ENCODE data around the gene CEACAM16.
"Not testable (repeated sequence)": the region's sequence is repeated elsewhere in the genome, so short reads cannot be mapped to it uniquely, and the experiment has no call there.

CEACAM16 gene

GRCh38 chr19:44703336-44704078 lies 4.6 kb downstream of the CEACAM16 start:
- no peak for DNase-seq (ENCODE audit: low spot score)

DNA sequence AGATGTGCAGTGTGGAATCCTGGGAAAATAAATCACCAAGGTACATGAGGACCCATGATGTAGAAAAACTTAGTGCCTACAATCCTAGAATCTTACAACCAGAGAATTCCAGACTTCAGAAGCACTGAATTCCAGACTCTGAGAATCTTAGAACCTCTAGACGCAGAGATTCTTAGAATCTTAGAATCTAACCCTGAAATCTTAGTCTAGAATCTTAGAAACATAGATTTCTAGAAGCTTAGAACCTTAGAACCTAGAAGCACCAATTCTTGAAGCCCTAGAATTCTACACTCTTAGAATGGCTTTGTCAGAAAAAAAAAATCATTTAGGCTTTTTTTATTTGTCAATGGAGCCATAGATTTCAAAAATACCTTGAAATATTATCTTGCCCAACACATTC lies 6.0 kb downstream of the CEACAM16 start:
- no peak for DNase-seq (ENCODE audit: low spot score)

DNA sequence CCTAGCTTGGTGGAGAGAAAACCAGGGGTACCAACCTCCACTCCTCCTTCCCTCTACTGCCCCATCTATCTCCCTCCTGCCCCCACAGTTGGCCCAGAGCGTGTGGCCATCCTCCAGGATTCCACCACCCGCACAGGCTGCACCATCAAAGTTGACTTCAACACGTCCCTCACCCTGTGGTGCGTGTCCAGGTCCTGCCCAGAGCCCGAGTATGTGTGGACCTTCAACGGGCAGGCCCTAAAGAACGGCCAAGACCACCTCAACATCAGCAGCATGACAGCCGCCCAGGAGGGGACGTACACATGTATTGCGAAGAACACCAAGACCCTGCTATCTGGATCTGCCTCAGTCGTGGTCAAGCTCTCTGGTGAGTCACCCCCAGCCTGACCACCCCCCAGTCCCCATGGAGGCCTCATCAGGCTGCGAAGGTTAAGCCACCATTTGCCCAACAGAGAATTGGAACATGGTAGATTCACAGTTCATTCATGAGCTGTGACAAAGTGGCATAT lies 6.6 kb downstream of the CEACAM16 start:
- no peak for DNase-seq (ENCODE audit: low spot score)

- DNase-seq (ENCODE audit: low spot score), result no peak
Observed at GRCh38 chr19:44706506-44707236, 7.7 kb downstream of the CEACAM16 start.

GRCh38 chr19:44707794-44708193 lies 8.8 kb downstream of the CEACAM16 start:
- no peak for DNase-seq (ENCODE audit: low spot score)

GRCh38 chr19:44708940-44709339 lies 10.0 kb downstream of the CEACAM16 start:
- no peak for DNase-seq (ENCODE audit: low spot score)

- not testable (repeated sequence) for DNase-seq (ENCODE audit: low spot score)
Observed at GRCh38 chr19:44709434-44710266, 10.7 kb downstream of the CEACAM16 start.

GRCh38 chr19:44710483-44710882 lies 11.5 kb downstream of the CEACAM16 start:
- DNase-seq (ENCODE audit: low spot score), result no peak

- DNase-seq (ENCODE audit: low spot score), result no peak
Observed at GRCh38 chr19:44712864-44713515, 14.0 kb downstream of the CEACAM16 start.

GRCh38 chr19:44714597-44715169 lies 15.7 kb downstream of the CEACAM16 start:
- no peak for DNase-seq (ENCODE audit: low spot score)

DNA sequence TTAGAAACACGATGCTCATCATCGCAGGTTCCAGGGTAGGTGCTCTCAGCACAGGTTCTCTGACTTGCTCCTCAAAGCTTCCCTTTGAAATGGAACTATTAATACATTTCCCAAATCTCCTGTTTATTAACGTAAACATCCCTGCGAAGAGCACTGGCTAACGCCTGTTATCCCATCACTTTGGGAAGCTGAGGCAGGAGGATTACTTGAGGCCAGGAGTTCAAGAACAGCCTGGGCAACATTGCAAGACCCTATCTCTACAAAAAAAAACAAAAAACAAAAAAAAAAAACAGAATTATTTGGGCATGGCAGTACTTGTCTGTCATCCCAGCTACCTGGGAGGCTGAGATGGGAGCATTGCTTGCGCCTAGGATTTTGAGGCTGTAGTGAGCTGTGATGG lies 18.7 kb downstream of the CEACAM16 start:
- no peak for DNase-seq (ENCODE audit: low spot score)

DNA sequence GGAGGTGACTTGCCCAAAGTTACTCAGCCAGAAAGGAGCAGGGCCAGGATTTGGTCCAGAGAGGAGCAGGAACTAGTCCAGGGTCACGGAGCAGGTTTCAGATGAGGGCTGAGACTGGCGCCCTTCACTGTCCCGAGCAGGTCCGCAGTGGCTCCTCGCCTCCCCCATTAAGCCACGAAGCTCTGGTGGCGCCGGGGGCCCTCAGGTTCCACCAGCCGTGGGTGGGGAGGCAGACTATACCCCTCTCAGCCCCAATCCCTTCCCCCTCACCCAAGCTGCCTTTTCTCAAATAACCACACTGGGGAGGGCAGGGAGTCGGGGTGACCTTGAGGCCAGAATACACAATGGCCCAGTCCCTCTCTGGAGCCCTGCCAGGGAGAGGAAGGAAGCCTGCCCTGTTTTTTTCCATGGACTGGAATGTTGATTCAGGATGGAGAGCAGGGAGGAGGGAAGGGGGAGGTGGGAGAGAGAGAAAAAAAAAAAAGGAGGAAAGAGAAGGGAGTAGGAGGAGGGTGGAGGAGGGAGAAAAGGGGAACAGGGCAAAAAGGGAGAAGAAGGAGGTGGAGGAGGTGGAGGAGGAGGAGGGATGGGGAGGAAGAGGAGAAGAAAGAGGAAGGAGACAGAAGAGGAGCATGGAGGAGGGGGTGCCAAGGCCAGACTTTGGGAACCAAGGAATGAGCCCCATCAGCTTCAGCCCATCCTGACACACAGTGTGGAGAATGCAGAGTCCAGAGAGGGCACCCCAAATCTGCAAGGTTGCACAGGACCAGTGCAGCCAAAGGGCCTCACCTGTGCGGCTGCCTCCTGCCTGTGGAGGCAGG lies 19.7 kb downstream of the CEACAM16 start:
- DNase-seq (ENCODE audit: low spot score), result no peak

- DNase-seq (ENCODE audit: low spot score), result no peak
Observed at GRCh38 chr19:44719262-44719701, 20.3 kb downstream of the CEACAM16 start.

DNA sequence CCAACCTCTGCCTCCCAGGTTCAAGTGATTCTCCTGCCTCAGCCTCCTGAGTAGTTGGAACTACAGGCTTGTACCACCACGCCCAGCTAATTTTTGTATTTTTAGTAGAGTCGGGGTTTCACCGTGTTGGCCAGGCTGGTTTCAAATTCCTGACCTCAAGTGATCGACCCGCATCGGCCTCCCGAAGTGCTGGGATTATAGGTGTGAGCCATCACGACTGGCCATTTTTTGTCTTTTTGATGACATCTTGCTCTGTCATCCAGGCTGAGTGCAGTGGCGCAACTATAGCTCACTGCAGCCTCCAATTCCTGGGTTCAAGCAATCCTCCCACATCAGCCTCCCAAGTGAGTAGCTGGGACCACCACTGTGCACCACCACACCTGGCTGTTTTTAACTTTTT lies 21.4 kb downstream of the CEACAM16 start:
- not testable (repeated sequence) for DNase-seq (ENCODE audit: low spot score)

DNA sequence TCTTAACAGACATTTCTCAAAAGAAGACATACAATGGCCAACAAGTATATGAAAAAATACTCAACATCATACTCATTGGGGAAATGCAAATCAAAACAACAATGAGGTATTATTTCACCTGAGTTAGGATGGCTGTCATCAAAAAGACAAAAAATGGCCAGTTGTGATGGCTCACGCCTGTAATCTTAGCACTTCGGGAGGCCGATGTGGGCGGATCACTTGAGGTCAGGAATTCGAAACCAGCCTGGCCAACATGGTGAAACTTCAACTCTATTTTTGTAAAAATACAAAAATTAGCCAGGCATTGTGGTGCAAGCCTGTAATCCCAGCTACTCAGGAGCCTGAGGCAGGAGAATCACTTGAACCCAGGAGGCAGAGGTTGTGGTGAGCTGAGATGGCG lies 22.0 kb downstream of the CEACAM16 start:
- DNase-seq (ENCODE audit: low spot score), result no peak

DNA sequence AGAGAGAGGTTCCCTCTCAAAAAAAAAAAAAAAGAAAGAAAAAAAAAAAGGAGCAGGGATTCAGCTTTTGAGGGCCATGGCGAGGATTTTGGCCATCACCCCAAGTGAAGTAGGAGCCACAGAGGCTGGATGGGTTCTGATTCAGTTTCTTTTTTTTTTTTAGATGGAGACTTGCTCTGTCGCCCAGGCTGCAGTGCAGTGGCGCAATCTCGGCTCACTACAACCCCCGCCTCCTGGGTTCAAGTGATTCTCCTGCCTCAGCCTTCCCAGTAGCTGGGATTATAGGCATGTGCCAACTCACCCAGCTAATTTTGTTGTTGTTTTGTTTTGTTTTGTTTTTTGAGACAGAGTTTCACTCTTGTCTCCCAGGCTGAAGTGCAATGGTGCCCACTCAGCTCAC lies 22.4 kb downstream of the CEACAM16 start:
- not testable (repeated sequence) for DNase-seq (ENCODE audit: low spot score)

GRCh38 chr19:44722131-44723121 lies 23.5 kb downstream of the CEACAM16 start:
- no peak for DNase-seq (ENCODE audit: low spot score)

DNA sequence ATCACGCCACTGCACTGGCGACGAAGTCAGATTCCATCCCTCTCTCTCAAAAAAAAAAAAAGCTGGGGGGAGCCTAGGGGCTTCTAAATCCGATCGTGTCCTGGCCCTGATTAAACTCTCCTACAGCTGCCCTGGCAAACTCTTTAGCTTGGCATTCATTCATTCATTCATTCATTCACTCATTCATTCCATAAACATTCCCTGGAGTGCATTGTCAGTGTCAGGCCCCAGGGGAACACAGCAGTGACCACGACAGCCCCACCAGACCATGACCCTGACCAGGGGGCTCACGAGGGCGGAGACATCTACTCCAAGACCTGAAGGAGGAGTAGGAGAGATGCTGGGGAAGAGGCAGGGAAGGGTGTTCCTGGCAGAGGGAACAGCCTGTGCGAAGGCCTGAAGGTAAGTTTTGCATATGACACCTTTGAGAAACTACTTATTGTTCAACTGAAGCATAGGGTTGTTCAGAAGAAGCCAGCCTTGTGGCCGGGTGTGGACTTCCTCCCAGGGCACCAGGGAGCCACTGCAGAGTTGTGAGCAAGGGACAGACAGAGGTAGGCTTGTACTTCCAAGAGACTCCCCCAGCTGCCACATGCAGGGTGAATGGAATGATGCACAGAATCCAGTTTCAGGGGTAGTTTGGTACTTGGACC lies 24.5 kb downstream of the CEACAM16 start:
- no peak for DNase-seq (ENCODE audit: low spot score)

- DNase-seq (ENCODE audit: low spot score), result peak; percentile 85
Observed at GRCh38 chr19:44723952-44724319, 25.0 kb downstream of the CEACAM16 start.

Data from CD4-positive, alpha-beta T cell treated with Interleukin-15 for 4 hours (primary cell).